Natural killer cell (primary cell): Measurements from ENCODE around the gene FHOD3. TPM values are rescaled to one million over a fixed set of nuclear protein-coding genes. Genes with fewer than 3 reads are reported as not detected.

Source experiments
- ATAC-seq, 3 donors: fragments of 150-1000 bp in 2 of 3; fragments of 200-7000 bp in 1 of 3; cut with Tn5 transposase; 1 replicate in 1 of 3; 2 replicates in 2 of 3; pipeline ENCODE4 v1.10.0; 2021; ENCODE audit warnings: mild to moderate bottlenecking in 2 of 3, moderate library complexity in 2 of 3
- DNase-seq, 2 donors: peaks; one replicate each; pipeline versions ENCODE4 v3.0.0 to v3.0.0-alpha.2; 2013 to 2021; ENCODE audit warnings: mixed read lengths in 1 of 2
- H3K27ac ChIP-seq: one replicate; pipeline ENCODE4 v1.5.1; 2013; ENCODE audit warnings: mild to moderate bottlenecking, low read length
- H3K27me3 ChIP-seq: one replicate; pipeline ENCODE4 v1.6.1; 2013; ENCODE audit warnings: low read length; ENCODE audit not compliant: control insufficient read depth, insufficient read depth
- H3K36me3 ChIP-seq: one replicate; pipeline ENCODE4 v1.6.1; 2013; ENCODE audit warnings: low read length; ENCODE audit not compliant: control insufficient read depth, insufficient read depth
- H3K4me1 ChIP-seq: one replicate; pipeline ENCODE4 v1.6.1; 2013; ENCODE audit warnings: low read length; ENCODE audit not compliant: control insufficient read depth, insufficient read depth
- H3K4me3 ChIP-seq: one replicate; pipeline ENCODE4 v1.5.1; 2013; ENCODE audit warnings: low read length
- H3K9me3 ChIP-seq: one replicate; pipeline ENCODE4 v1.6.1; 2013; ENCODE audit warnings: low read length; ENCODE audit not compliant: control insufficient read depth, insufficient read depth
- H3K27ac Mint-ChIP-seq, 2 donors: one replicate each; pipeline ENCODE4 v1.8.0; 2022; ENCODE audit warnings: mild to moderate bottlenecking in 2 of 2, mixed read lengths in 2 of 2, moderate library complexity in 1 of 2
- H3K27me3 Mint-ChIP-seq, 2 donors: one replicate each; pipeline ENCODE4 v1.8.0; 2022; ENCODE audit warnings: low read depth in 2 of 2, mixed read lengths in 2 of 2
- H3K36me3 Mint-ChIP-seq: one replicate; pipeline ENCODE4 v1.8.0; 2022; ENCODE audit warnings: mixed read lengths
- H3K4me1 Mint-ChIP-seq, 2 donors: one replicate each; pipeline ENCODE4 v1.8.0; 2022; ENCODE audit warnings: mixed read lengths in 2 of 2
- H3K4me3 Mint-ChIP-seq: one replicate; pipeline ENCODE4 v1.8.0; 2022; ENCODE audit warnings: mild to moderate bottlenecking, moderate library complexity, mixed read lengths
- H3K9me3 Mint-ChIP-seq, 2 donors: one replicate each; pipeline ENCODE4 v1.8.0; 2022; ENCODE audit warnings: mixed read lengths in 2 of 2
- WGBS: methylation state at CpG from one replicate; pipeline ENCODE4 v1.1.7; 2013; ENCODE audit warnings: missing lambda C conversion rate; ENCODE audit not compliant: insufficient coverage; 5-methylcytosine and 5-hydroxymethylcytosine counted together
- intact Hi-C: fragments of 100-400 bp; cut with micrococcal nuclease; formaldehyde crosslinking; loops from one replicate; pipeline ENCODE4 v1.14.2; 2022
- total RNA-seq, 4 donors: library from RNA; stranded (reverse); fragments of 120-200 nt in 1 of 4; gene quantifications; one replicate each; pipeline versions ENCODE4 v1.2.3 to v1.2.4, GENCODE V29; 2013 to 2022
- TF ChIP-seq, protein P1 (sequence below): fragments of 200-600 bp; IDR thresholded peaks from one replicate; pipeline ENCODE4 v1.8.0; 2022; ENCODE audit warnings: antibody characterized with exemption

The FHOD3 gene
- total RNA-seq, 3 donors from 2014 or later (not counting 1 experiment from before 2014, with no cell fraction given), result not detected

DNA sequence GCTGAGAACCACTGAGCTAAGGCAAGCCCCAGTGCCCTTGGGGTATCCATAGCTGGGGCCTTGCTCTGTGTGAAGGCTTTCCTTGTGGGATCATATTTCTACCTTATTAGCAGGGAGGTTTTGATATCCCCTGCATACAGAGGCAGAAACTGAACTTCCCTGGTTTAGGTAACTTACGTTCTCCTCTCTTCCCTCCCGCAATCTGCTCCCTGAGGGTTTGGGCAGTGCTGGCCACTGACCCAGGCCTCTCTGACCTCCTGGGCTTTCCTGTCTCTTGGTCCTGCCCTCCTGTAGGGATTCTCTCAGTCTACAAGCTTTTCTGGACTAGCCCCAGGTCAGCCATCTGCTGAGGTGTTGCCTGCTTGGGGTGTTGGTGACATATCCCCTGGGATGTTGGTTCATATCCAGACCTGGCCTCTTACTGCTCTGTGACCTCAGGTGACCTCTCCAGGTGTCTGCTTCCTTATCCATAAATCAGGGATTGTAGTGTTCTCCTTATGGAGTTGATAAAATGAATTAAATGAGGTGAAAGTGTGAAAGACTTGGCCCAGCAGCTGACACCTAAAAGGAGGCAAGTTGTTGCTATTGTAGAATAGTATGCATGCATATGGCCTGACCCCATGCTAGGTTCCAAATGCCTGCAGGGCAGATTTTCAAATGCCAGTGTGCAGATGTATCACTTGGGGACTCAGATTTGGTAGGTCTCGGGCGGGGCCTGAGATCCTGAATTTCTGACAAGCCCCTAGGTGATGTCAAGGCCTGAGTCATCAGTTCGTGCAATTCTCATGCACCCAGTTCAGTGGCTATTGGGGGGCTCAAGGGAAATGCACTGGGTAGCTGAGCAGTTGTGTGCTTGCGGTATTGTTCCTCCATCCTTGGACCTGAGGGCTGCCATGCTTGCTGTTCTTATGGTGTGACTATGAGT is 106.6 kb downstream of the FHOD3 start:
- TF ChIP-seq, protein P1, sequence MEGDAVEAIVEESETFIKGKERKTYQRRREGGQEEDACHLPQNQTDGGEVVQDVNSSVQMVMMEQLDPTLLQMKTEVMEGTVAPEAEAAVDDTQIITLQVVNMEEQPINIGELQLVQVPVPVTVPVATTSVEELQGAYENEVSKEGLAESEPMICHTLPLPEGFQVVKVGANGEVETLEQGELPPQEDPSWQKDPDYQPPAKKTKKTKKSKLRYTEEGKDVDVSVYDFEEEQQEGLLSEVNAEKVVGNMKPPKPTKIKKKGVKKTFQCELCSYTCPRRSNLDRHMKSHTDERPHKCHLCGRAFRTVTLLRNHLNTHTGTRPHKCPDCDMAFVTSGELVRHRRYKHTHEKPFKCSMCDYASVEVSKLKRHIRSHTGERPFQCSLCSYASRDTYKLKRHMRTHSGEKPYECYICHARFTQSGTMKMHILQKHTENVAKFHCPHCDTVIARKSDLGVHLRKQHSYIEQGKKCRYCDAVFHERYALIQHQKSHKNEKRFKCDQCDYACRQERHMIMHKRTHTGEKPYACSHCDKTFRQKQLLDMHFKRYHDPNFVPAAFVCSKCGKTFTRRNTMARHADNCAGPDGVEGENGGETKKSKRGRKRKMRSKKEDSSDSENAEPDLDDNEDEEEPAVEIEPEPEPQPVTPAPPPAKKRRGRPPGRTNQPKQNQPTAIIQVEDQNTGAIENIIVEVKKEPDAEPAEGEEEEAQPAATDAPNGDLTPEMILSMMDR, result no peak
- ATAC-seq (no peak), DNase-seq (no peak)
- Mint-ChIP-seq H3K4me3 (no peak overlapping the region), H3K27me3 (peaks cover 5 to 6% of the 10 kb centered on the region in 2 donors), H3K4me1 (no peaks in the 10 kb centered on the region), H3K27ac (no peak overlapping the region), H3K9me3 (no peaks in the 10 kb centered on the region), H3K36me3 (no peaks in the 10 kb centered on the region)
- no peak overlapping the region for H3K4me3 ChIP-seq
- intact Hi-C loops, result no loop called here
- H3K36me3 ChIP-seq, result no peaks in the 10 kb centered on the region
- no peaks in the 10 kb centered on the region for H3K27me3 ChIP-seq
- no peaks in the 10 kb centered on the region for H3K4me1 ChIP-seq
- no peaks in the 10 kb centered on the region for H3K9me3 ChIP-seq
- no peak overlapping the region for H3K27ac ChIP-seq
- 92% methylated on average over 6 of the region's 6 CpGs for WGBS

DNA sequence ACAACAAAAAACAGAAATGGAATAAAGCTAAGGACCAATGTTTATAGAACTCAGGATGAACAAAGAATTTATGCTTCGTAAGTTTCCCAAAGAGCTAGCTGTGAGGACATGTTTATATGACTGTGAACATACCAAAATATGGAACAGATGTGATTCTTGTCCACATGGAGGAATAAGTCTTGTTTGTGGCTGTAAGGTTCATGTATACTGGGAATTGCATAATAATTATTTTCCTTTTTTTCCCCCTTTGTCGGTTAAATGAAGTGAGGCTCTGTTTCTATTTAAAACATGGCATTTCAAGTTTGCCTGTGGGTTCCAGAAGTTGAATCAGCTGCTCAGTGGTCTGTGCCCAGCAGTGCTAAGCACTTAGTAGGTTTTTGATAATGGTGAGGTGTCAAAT is 108.1 kb downstream of the FHOD3 start:
- WGBS, result 100% methylated on average over 2 of the region's 2 CpGs
- H3K36me3 Mint-ChIP-seq, result no peaks in the 10 kb centered on the region
- intact Hi-C loops, result no loop called here
- Histone ChIP-seq H3K4me3 (no peak overlapping the region), H3K4me1 (no peaks in the 10 kb centered on the region), H3K9me3 (no peaks in the 10 kb centered on the region), H3K27me3 (no peaks in the 10 kb centered on the region), H3K36me3 (no peaks in the 10 kb centered on the region), H3K27ac (no peak overlapping the region)
- no peaks in the 10 kb centered on the region for H3K9me3 Mint-ChIP-seq
- ATAC-seq, result no peak
- no peak overlapping the region for H3K27ac Mint-ChIP-seq
- H3K4me1 Mint-ChIP-seq, result no peaks in the 10 kb centered on the region
- TF ChIP-seq, protein P1, result no peak
- DNase-seq, result no peak
- peaks cover 0 to 2% of the 10 kb centered on the region in 2 donors for H3K27me3 Mint-ChIP-seq
- H3K4me3 Mint-ChIP-seq, result no peak overlapping the region

- H3K27me3 ChIP-seq, result no peaks in the 10 kb centered on the region
- TF ChIP-seq, protein P1, result no peak
- no peaks in the 10 kb centered on the region for H3K9me3 Mint-ChIP-seq
- no peak overlapping the region for H3K27ac ChIP-seq
- H3K36me3 ChIP-seq, result no peaks in the 10 kb centered on the region
- no peaks in the 10 kb centered on the region for H3K9me3 ChIP-seq
- WGBS, result 88% methylated on average over 5 of the region's 5 CpGs
- H3K4me1 ChIP-seq, result no peaks in the 10 kb centered on the region
- H3K36me3 Mint-ChIP-seq, result no peaks in the 10 kb centered on the region
- H3K27ac Mint-ChIP-seq, result no peak overlapping the region
- no peak overlapping the region for H3K4me3 Mint-ChIP-seq
- no peak for DNase-seq
- intact Hi-C loops, result no loop called here
- no peaks in the 10 kb centered on the region for H3K4me1 Mint-ChIP-seq
- no peak overlapping the region for H3K4me3 ChIP-seq
- no peak for ATAC-seq
- H3K27me3 Mint-ChIP-seq, result no peaks in the 10 kb centered on the region
These were observed 109.3 kb downstream of the FHOD3 start for GRCh38 chr18:36406805-36407204.
